ENCODE results near the gene PANX1.
A peak's percentile ranks its signal among the peaks of the same experiment; 100 is the strongest.

PANX1 gene

GRCh38 chr11:94129512-94130297 is 1.1 kb downstream of the PANX1 start:
- H3K36me3 ChIP-seq (ENCODE audit: control insufficient read depth, insufficient read depth, low read length), result no peaks in the 10 kb centered on the region
- peaks cover 8% of the 10 kb centered on the region for H3K9me3 ChIP-seq (ENCODE audit: control insufficient read depth, insufficient read depth, low read depth, low read length)
- H3K27ac ChIP-seq (ENCODE audit: low read depth, low read length), result peak overlapping the region; percentile 87; the same call in 1 of the 2 replicates
- H3K9ac ChIP-seq (ENCODE audit: low read length), result peak overlapping the region; percentile 99
- H3K4me3 ChIP-seq (ENCODE audit: low read depth, low read length), result peak overlapping the region; percentile 99
- H3K4me1 ChIP-seq (ENCODE audit: control insufficient read depth, insufficient read depth, low read length), result peaks cover 47% of the 10 kb centered on the region
- no peaks in the 10 kb centered on the region for H3K27me3 ChIP-seq (ENCODE audit: control insufficient read depth, insufficient read depth, low read length)

GRCh38 chr11:94130298-94131046 is 1.8 kb downstream of the PANX1 start:
- H3K4me1 ChIP-seq (ENCODE audit: control insufficient read depth, insufficient read depth, low read length), result peaks cover 51% of the 10 kb centered on the region
- no peaks in the 10 kb centered on the region for H3K27me3 ChIP-seq (ENCODE audit: control insufficient read depth, insufficient read depth, low read length)
- H3K9ac ChIP-seq (ENCODE audit: low read length), result peak overlapping the region; percentile 99
- H3K36me3 ChIP-seq (ENCODE audit: control insufficient read depth, insufficient read depth, low read length), result no peaks in the 10 kb centered on the region
- peak overlapping the region; percentile 99 for H3K4me3 ChIP-seq (ENCODE audit: low read depth, low read length)
- H3K9me3 ChIP-seq (ENCODE audit: control insufficient read depth, insufficient read depth, low read depth, low read length), result peaks cover 2% of the 10 kb centered on the region
- H3K27ac ChIP-seq (ENCODE audit: low read depth, low read length), result no peak overlapping the region

- Histone ChIP-seq H3K27me3 (ENCODE audit: control insufficient read depth, insufficient read depth, low read length) (no peaks in the 10 kb centered on the region), H3K27ac (ENCODE audit: low read depth, low read length) (no peak overlapping the region), H3K4me3 (ENCODE audit: low read depth, low read length) (peak overlapping the region; percentile 99), H3K9ac (ENCODE audit: low read length) (no peak overlapping the region), H3K36me3 (ENCODE audit: control insufficient read depth, insufficient read depth, low read length) (peaks cover 4% of the 10 kb centered on the region; the same call in 1 of the 2 replicates), H3K9me3 (ENCODE audit: control insufficient read depth, insufficient read depth, low read depth, low read length) (no peaks in the 10 kb centered on the region), H3K4me1 (ENCODE audit: control insufficient read depth, insufficient read depth, low read length) (peaks cover 51% of the 10 kb centered on the region)
Observed at GRCh38 chr11:94131047-94131717, 2.5 kb downstream of the PANX1 start.

GRCh38 chr11:94131718-94132115 is 3.1 kb downstream of the PANX1 start:
- no peak overlapping the region for H3K27ac ChIP-seq (ENCODE audit: low read depth, low read length)
- H3K9me3 ChIP-seq (ENCODE audit: control insufficient read depth, insufficient read depth, low read depth, low read length), result no peaks in the 10 kb centered on the region
- H3K27me3 ChIP-seq (ENCODE audit: control insufficient read depth, insufficient read depth, low read length), result no peaks in the 10 kb centered on the region
- 0 out of 2 replicates have a peak overlapping the region, but pooled peaks have one; percentile 99 for H3K4me3 ChIP-seq (ENCODE audit: low read depth, low read length)
- H3K9ac ChIP-seq (ENCODE audit: low read length), result no peak overlapping the region
- peaks cover 51% of the 10 kb centered on the region for H3K4me1 ChIP-seq (ENCODE audit: control insufficient read depth, insufficient read depth, low read length)
- peaks cover 4% of the 10 kb centered on the region; the same call in 1 of the 2 replicates for H3K36me3 ChIP-seq (ENCODE audit: control insufficient read depth, insufficient read depth, low read length)

GRCh38 chr11:94132152-94132558 is 3.5 kb downstream of the PANX1 start:
- no peak overlapping the region for H3K27ac ChIP-seq (ENCODE audit: low read depth, low read length)
- peaks cover 51% of the 10 kb centered on the region for H3K4me1 ChIP-seq (ENCODE audit: control insufficient read depth, insufficient read depth, low read length)
- no peaks in the 10 kb centered on the region for H3K27me3 ChIP-seq (ENCODE audit: control insufficient read depth, insufficient read depth, low read length)
- no peak overlapping the region for H3K9ac ChIP-seq (ENCODE audit: low read length)
- peaks cover 4% of the 10 kb centered on the region; the same call in 1 of the 2 replicates for H3K36me3 ChIP-seq (ENCODE audit: control insufficient read depth, insufficient read depth, low read length)
- H3K9me3 ChIP-seq (ENCODE audit: control insufficient read depth, insufficient read depth, low read depth, low read length), result no peaks in the 10 kb centered on the region
- 0 out of 2 replicates have a peak overlapping the region, but pooled peaks have one; percentile 99 for H3K4me3 ChIP-seq (ENCODE audit: low read depth, low read length)

GRCh38 chr11:94132823-94133408 is 4.3 kb downstream of the PANX1 start:
- Histone ChIP-seq H3K27ac (ENCODE audit: low read depth, low read length) (no peak overlapping the region), H3K4me3 (ENCODE audit: low read depth, low read length) (no peak overlapping the region), H3K36me3 (ENCODE audit: control insufficient read depth, insufficient read depth, low read length) (peaks cover 4% of the 10 kb centered on the region; the same call in 1 of the 2 replicates), H3K4me1 (ENCODE audit: control insufficient read depth, insufficient read depth, low read length) (peaks cover 44% of the 10 kb centered on the region), H3K9ac (ENCODE audit: low read length) (no peak overlapping the region), H3K9me3 (ENCODE audit: control insufficient read depth, insufficient read depth, low read depth, low read length) (no peaks in the 10 kb centered on the region), H3K27me3 (ENCODE audit: control insufficient read depth, insufficient read depth, low read length) (no peaks in the 10 kb centered on the region)

- Histone ChIP-seq H3K9me3 (ENCODE audit: control insufficient read depth, insufficient read depth, low read depth, low read length) (no peaks in the 10 kb centered on the region), H3K36me3 (ENCODE audit: control insufficient read depth, insufficient read depth, low read length) (peaks cover 4% of the 10 kb centered on the region; the same call in 1 of the 2 replicates), H3K4me3 (ENCODE audit: low read depth, low read length) (no peak overlapping the region), H3K4me1 (ENCODE audit: control insufficient read depth, insufficient read depth, low read length) (peaks cover 42% of the 10 kb centered on the region), H3K9ac (ENCODE audit: low read length) (no peak overlapping the region), H3K27ac (ENCODE audit: low read depth, low read length) (no peak overlapping the region), H3K27me3 (ENCODE audit: control insufficient read depth, insufficient read depth, low read length) (no peaks in the 10 kb centered on the region)
Observed at GRCh38 chr11:94133752-94134151, 5.1 kb downstream of the PANX1 start.

GRCh38 chr11:94134651-94135512 is 6.2 kb downstream of the PANX1 start:
- H3K27me3 ChIP-seq (ENCODE audit: control insufficient read depth, insufficient read depth, low read length), result no peaks in the 10 kb centered on the region
- peaks cover 4% of the 10 kb centered on the region; the same call in 1 of the 2 replicates for H3K36me3 ChIP-seq (ENCODE audit: control insufficient read depth, insufficient read depth, low read length)
- no peak overlapping the region for H3K9ac ChIP-seq (ENCODE audit: low read length)
- peaks cover 44% of the 10 kb centered on the region for H3K4me1 ChIP-seq (ENCODE audit: control insufficient read depth, insufficient read depth, low read length)
- no peak overlapping the region for H3K4me3 ChIP-seq (ENCODE audit: low read depth, low read length)
- no peaks in the 10 kb centered on the region for H3K9me3 ChIP-seq (ENCODE audit: control insufficient read depth, insufficient read depth, low read depth, low read length)
- H3K27ac ChIP-seq (ENCODE audit: low read depth, low read length), result no peak overlapping the region

GRCh38 chr11:94139416-94139815 is 10.8 kb downstream of the PANX1 start:
- H3K27ac ChIP-seq (ENCODE audit: low read depth, low read length), result no peak overlapping the region
- H3K27me3 ChIP-seq (ENCODE audit: control insufficient read depth, insufficient read depth, low read length), result no peaks in the 10 kb centered on the region
- peaks cover 4% of the 10 kb centered on the region; the same call in 1 of the 2 replicates for H3K36me3 ChIP-seq (ENCODE audit: control insufficient read depth, insufficient read depth, low read length)
- no peaks in the 10 kb centered on the region for H3K9me3 ChIP-seq (ENCODE audit: control insufficient read depth, insufficient read depth, low read depth, low read length)
- H3K4me1 ChIP-seq (ENCODE audit: control insufficient read depth, insufficient read depth, low read length), result peaks cover 30% of the 10 kb centered on the region
- H3K9ac ChIP-seq (ENCODE audit: low read length), result no peak overlapping the region
- no peak overlapping the region for H3K4me3 ChIP-seq (ENCODE audit: low read depth, low read length)

- H3K27me3 ChIP-seq (ENCODE audit: control insufficient read depth, insufficient read depth, low read length), result no peaks in the 10 kb centered on the region
- peaks cover 4% of the 10 kb centered on the region; the same call in 1 of the 2 replicates for H3K36me3 ChIP-seq (ENCODE audit: control insufficient read depth, insufficient read depth, low read length)
- peaks cover 26% of the 10 kb centered on the region for H3K4me1 ChIP-seq (ENCODE audit: control insufficient read depth, insufficient read depth, low read length)
- no peak overlapping the region for H3K27ac ChIP-seq (ENCODE audit: low read depth, low read length)
- no peak overlapping the region for H3K9ac ChIP-seq (ENCODE audit: low read length)
- no peak overlapping the region for H3K4me3 ChIP-seq (ENCODE audit: low read depth, low read length)
- H3K9me3 ChIP-seq (ENCODE audit: control insufficient read depth, insufficient read depth, low read depth, low read length), result no peaks in the 10 kb centered on the region
Observed at GRCh38 chr11:94140154-94140655, 11.6 kb downstream of the PANX1 start.

Data from HUES6 (cell line).